ENCODE data around the gene LASP1NB.

Gene LASP1NB

DNA sequence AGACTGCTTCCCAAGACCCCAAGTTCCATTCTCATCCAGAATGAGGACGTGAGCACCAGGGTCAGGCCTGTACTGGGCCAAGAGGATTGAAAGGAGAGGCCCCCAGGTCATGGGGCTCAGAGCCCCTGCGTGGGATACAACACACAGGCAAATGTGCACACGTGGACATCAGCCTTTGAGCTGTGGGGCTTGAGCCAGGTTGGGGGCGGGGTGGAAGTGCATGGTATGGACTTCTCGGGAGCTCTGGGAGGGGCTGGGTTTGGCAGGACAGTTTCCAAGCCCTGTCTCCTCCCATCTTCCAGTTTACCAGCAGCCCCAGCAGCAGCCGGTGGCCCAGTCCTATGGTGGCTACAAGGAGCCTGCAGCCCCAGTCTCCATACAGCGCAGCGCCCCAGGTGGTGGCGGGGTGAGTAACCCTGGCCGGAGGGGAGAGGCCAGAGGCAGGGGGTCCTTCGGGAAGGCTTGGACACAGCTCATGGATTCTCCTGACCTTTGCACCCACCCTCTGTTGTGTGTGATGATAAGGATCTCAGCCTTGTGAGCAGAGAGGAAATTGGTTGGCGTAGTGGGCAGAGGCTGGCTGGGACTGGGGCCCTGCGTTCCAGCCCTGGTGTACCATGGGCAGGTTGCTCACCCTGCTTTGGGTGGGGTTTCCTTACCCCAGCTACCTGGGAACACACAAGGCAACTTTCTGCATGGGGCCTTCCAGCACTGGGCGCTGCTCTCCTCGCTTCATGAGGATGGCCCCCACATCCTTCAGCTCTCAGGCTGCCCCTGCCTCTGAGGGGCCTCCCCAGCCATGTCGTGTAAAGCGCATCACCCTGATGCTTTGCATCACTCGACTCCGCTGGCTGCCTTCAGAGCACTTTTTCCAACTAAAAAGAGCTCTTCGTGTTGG is 10.4 kb upstream of the LASP1NB start (continued):
- TF ChIP-seq ZNF441 (CRISPR knock-in tag; IDR thresholded peaks at IDR 0.05; ENCODE audit: borderline replicate concordance) (no peak), TCF12 (IDR thresholded peaks at IDR 0.05) (no peak), TCF12 (CRISPR knock-in tag; IDR thresholded peaks at IDR 0.05) (no peak), KLF16 (CRISPR knock-in tag; IDR thresholded peaks at IDR 0.05) (peak in 1 of 2 experiments; percentile 46; a peak in 1 of 4 replicates), CEBPB (IDR thresholded peaks at IDR 0.05; ENCODE audit: borderline replicate concordance, low read depth, low read length) (no peak), MTF1 (CRISPR knock-in tag; IDR thresholded peaks at IDR 0.05) (no peak), ZNF777 (CRISPR knock-in tag; IDR thresholded peaks at IDR 0.05) (no peak), KAT8 (CRISPR knock-in tag; IDR thresholded peaks at IDR 0.05) (no peak), ZC3H4 (CRISPR knock-in tag; IDR thresholded peaks at IDR 0.05; ENCODE audit: borderline replicate concordance) (no peak), MEF2D (CRISPR knock-in tag; IDR thresholded peaks at IDR 0.05) (peak; percentile 69; the same call in 1 of the 2 replicates), NRL (CRISPR knock-in tag; IDR thresholded peaks at IDR 0.05; ENCODE audit: borderline replicate concordance) (peak; percentile 53), FOSL1 (CRISPR knock-in tag; IDR thresholded peaks at IDR 0.05; ENCODE audit: borderline replicate concordance) (no peak), PHF20 (CRISPR knock-in tag; IDR thresholded peaks at IDR 0.05) (no peak), AHR (CRISPR knock-in tag; IDR thresholded peaks at IDR 0.05) (no peak), ZFP36L1 (CRISPR knock-in tag; IDR thresholded peaks at IDR 0.05) (no peak), MYNN (CRISPR knock-in tag; IDR thresholded peaks at IDR 0.05; ENCODE audit: low read depth) (no peak)
- TF ChIP-seq, protein P1, sequence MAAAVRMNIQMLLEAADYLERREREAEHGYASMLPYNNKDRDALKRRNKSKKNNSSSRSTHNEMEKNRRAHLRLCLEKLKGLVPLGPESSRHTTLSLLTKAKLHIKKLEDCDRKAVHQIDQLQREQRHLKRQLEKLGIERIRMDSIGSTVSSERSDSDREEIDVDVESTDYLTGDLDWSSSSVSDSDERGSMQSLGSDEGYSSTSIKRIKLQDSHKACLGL (CRISPR knock-in tag; IDR thresholded peaks at IDR 0.05): no peak
- TF ChIP-seq, protein P2, sequence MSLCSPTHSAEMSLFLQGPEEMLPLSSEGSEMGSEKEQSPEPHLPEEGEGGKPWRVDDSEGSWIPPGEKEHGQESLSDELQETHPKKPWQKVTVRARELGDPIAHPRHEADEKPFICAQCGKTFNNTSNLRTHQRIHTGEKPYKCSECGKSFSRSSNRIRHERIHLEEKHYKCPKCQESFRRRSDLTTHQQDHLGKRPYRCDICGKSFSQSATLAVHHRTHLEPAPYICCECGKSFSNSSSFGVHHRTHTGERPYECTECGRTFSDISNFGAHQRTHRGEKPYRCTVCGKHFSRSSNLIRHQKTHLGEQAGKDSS (CRISPR knock-in tag; IDR thresholded peaks at IDR 0.05; ENCODE audit: borderline replicate concordance, low read depth): peak; percentile 73; the same call in 1 of the 2 replicates
- TF ChIP-seq, protein P3, sequence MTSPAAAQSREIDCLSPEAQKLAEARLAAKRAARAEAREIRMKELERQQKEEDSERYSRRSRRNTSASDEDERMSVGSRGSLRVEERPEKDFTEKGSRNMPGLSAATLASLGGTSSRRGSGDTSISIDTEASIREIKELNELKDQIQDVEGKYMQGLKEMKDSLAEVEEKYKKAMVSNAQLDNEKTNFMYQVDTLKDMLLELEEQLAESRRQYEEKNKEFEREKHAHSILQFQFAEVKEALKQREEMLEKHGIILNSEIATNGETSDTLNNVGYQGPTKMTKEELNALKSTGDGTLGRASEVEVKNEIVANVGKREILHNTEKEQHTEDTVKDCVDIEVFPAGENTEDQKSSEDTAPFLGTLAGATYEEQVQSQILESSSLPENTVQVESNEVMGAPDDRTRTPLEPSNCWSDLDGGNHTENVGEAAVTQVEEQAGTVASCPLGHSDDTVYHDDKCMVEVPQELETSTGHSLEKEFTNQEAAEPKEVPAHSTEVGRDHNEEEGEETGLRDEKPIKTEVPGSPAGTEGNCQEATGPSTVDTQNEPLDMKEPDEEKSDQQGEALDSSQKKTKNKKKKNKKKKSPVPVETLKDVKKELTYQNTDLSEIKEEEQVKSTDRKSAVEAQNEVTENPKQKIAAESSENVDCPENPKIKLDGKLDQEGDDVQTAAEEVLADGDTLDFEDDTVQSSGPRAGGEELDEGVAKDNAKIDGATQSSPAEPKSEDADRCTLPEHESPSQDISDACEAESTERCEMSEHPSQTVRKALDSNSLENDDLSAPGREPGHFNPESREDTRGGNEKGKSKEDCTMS (CRISPR knock-in tag; conservative IDR thresholded peaks at IDR 0.05): no peak
- TF ChIP-seq, protein P4, sequence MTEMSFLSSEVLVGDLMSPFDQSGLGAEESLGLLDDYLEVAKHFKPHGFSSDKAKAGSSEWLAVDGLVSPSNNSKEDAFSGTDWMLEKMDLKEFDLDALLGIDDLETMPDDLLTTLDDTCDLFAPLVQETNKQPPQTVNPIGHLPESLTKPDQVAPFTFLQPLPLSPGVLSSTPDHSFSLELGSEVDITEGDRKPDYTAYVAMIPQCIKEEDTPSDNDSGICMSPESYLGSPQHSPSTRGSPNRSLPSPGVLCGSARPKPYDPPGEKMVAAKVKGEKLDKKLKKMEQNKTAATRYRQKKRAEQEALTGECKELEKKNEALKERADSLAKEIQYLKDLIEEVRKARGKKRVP (CRISPR knock-in tag; IDR thresholded peaks at IDR 0.05): no peak
- TF ChIP-seq, protein P5, sequence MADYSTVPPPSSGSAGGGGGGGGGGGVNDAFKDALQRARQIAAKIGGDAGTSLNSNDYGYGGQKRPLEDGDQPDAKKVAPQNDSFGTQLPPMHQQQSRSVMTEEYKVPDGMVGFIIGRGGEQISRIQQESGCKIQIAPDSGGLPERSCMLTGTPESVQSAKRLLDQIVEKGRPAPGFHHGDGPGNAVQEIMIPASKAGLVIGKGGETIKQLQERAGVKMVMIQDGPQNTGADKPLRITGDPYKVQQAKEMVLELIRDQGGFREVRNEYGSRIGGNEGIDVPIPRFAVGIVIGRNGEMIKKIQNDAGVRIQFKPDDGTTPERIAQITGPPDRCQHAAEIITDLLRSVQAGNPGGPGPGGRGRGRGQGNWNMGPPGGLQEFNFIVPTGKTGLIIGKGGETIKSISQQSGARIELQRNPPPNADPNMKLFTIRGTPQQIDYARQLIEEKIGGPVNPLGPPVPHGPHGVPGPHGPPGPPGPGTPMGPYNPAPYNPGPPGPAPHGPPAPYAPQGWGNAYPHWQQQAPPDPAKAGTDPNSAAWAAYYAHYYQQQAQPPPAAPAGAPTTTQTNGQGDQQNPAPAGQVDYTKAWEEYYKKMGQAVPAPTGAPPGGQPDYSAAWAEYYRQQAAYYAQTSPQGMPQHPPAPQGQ (CRISPR knock-in tag; IDR thresholded peaks at IDR 0.05; ENCODE audit: borderline replicate concordance): no peak
- TF ChIP-seq, protein P6, sequence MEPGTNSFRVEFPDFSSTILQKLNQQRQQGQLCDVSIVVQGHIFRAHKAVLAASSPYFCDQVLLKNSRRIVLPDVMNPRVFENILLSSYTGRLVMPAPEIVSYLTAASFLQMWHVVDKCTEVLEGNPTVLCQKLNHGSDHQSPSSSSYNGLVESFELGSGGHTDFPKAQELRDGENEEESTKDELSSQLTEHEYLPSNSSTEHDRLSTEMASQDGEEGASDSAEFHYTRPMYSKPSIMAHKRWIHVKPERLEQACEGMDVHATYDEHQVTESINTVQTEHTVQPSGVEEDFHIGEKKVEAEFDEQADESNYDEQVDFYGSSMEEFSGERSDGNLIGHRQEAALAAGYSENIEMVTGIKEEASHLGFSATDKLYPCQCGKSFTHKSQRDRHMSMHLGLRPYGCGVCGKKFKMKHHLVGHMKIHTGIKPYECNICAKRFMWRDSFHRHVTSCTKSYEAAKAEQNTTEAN (CRISPR knock-in tag; conservative IDR thresholded peaks at IDR 0.05): no peak

Data from HepG2 (cell line).